K562 (cell line): Measurements from ENCODE around the gene DYNLT4. TPM values are rescaled to one million over a fixed set of nuclear protein-coding genes. Genes with fewer than 3 reads are reported as not detected.
A peak's percentile ranks its signal among the peaks of the same experiment; 100 is the strongest.

ENCODE experiments used
- ATF6 ChIP-seq: sonication (generic); formaldehyde crosslinking; IDR thresholded peaks from 2 replicates; pipeline ENCODE4 v1.4.0; 2020; ENCODE audit warnings: mild to moderate bottlenecking, missing genetic modification reagents
- CEBPG ChIP-seq, 3 experiments: fragments of 200-800 bp in 1 of 3; sonication (Bioruptor generic) in 1 of 3; sonication (generic) in 1 of 3; formaldehyde crosslinking in 1 of 3; IDR thresholded peaks in 2 of 3; conservative IDR thresholded peaks in 1 of 3; 2 replicates each; pipeline versions ENCODE4 v1.6.1 to v1.8.0; 2016 to 2022; ENCODE audit warnings: missing compliant biosample characterization in 2 of 3, missing genetic modification characterization in 2 of 3, mild to moderate bottlenecking in 1 of 3, missing genetic modification reagents in 1 of 3
- ETV5 ChIP-seq: sonication (generic); formaldehyde crosslinking; IDR thresholded peaks from 2 replicates; pipeline ENCODE4 v1.4.0; 2020; ENCODE audit warnings: low read depth, mild to moderate bottlenecking, missing genetic modification reagents
- GATAD2A ChIP-seq: fragments of 450-650 bp; IDR thresholded peaks from 2 replicates; pipeline ENCODE4 v1.6.1; 2017
- KAT7 ChIP-seq: sonication (generic); formaldehyde crosslinking; IDR thresholded peaks from 2 replicates; pipeline ENCODE4 v1.8.0; 2022; ENCODE audit warnings: missing genetic modification reagents, mild to moderate bottlenecking, borderline replicate concordance
- NR3C1 ChIP-seq: sonication (generic); formaldehyde crosslinking; IDR thresholded peaks from 2 replicates; pipeline ENCODE4 v1.8.1; 2022; ENCODE audit warnings: missing genetic modification reagents
- PBX2 ChIP-seq, 2 experiments: IDR thresholded peaks in 1 of 2; conservative IDR thresholded peaks in 1 of 2; 2 replicates each; pipeline ENCODE4 v1.6.1; 2016; ENCODE audit warnings: low read depth in 2 of 2, mild to moderate bottlenecking in 1 of 2, missing compliant biosample characterization in 1 of 2, missing genetic modification characterization in 1 of 2, moderate library complexity in 1 of 2
- RBM22 ChIP-seq: fragments of 200-400 bp; formaldehyde crosslinking; IDR thresholded peaks from 2 replicates; pipeline ENCODE4 v1.6.1; 2018; ENCODE audit warnings: low read length, low read depth; ENCODE audit not compliant: poor library complexity, severe bottlenecking
- SAP30 ChIP-seq: fragments of 200-600 bp; sonication (generic); IDR thresholded peaks from 2 replicates; pipeline ENCODE4 v1.6.1; 2012; ENCODE audit warnings: borderline replicate concordance, low read depth, mild to moderate bottlenecking, moderate library complexity, low read length, control low read depth, inconsistent platforms; ENCODE audit not compliant: insufficient read depth, poor library complexity, severe bottlenecking
- SREBF2 ChIP-seq: sonication (generic); formaldehyde crosslinking; IDR thresholded peaks from 2 replicates; pipeline ENCODE4 v1.4.0; 2020; ENCODE audit warnings: mild to moderate bottlenecking, missing genetic modification reagents
- TRIM25 ChIP-seq: fragments of 450-650 bp; IDR thresholded peaks from 2 replicates; pipeline ENCODE4 v1.7.0; 2016; ENCODE audit warnings: borderline replicate concordance
- polyA plus RNA-seq, 8 experiments: library from polyadenylated mRNA; depleted of rRNA in 4 of 8; stranded (reverse) in 5 of 8; unstranded in 3 of 8; fragments of >200 nt; fragmentation: Nextera tagmentation in 2 of 8; fragmentation: Illumina TruSeq in 1 of 8; extraction: Ambion mirVana in 2 of 8; extraction: Trizol in 1 of 8; gene quantifications; 2 replicates each; pipeline versions ENCODE4 v1.2.1 to v1.2.3, GENCODE V29; 2011 to 2014; ENCODE audit warnings: inconsistent platforms in 1 of 8, missing spikeins in 1 of 8
- total RNA-seq, 7 experiments: library from RNA; depleted of rRNA in 6 of 7; stranded (reverse); fragments of >200 nt in 6 of 7; fragmentation: Illumina TruSeq in 2 of 7; extraction: Trizol in 2 of 7; gene quantifications; 2 replicates each; pipeline versions ENCODE4 v1.2.1 to v1.2.3, GENCODE V29; 2011 to 2021; ENCODE audit warnings: low replicate concordance in 1 of 7

Gene DYNLT4
- total and polyA plus RNA-seq, 9 of the 15 experiments (the other 6 are each of a cell fraction or from before 2014, with no cell fraction given): 0.29 to 0.73 TPM; not detected in 7

GRCh38 chr1:44775930-44776729, 31.0 kb downstream of the DYNLT4 start (continued):
- TF ChIP-seq TRIM25: peak; percentile 31; the same call in 1 of the 2 replicates
- peak; percentile 84; the same call in 1 of the 2 replicates for TF ChIP-seq SREBF2 (CRISPR knock-in tag)
- no peak for TF ChIP-seq PBX2 (CRISPR knock-in tag; IDR thresholded peaks at IDR 0.05; ENCODE audit: low read depth)
- no peak for TF ChIP-seq PBX2 (tag; conservative IDR thresholded peaks at IDR 0.05; ENCODE audit: low read depth)
- peak; percentile 47 for TF ChIP-seq SAP30
- peak; percentile 69 for TF ChIP-seq ETV5 (CRISPR knock-in tag)
- TF ChIP-seq RBM22: peak; percentile 39
- no peak for TF ChIP-seq GATAD2A
- TF ChIP-seq NR3C1 (CRISPR knock-in tag): 0 out of 2 replicates have a peak, but pooled peaks have one; percentile 86
- 0 out of 2 replicates have a peak, but pooled peaks have one; percentile 22 for TF ChIP-seq KAT7 (CRISPR knock-in tag)
- TF ChIP-seq ATF6 (CRISPR knock-in tag): 0 out of 2 replicates have a peak, but pooled peaks have one; percentile 89
- peak; percentile 53 for TF ChIP-seq CEBPG (CRISPR knock-in tag; IDR thresholded peaks at IDR 0.05)
- no peak for TF ChIP-seq CEBPG (tag; conservative IDR thresholded peaks at IDR 0.05 in 1 of 2, IDR thresholded peaks at IDR 0.05 in 1 of 2)
